ENCODE data around the gene GRIK1.
"Not testable (repeated sequence)": the region's sequence is repeated elsewhere in the genome, so short reads cannot be mapped to it uniquely, and the experiment has no call there.

Gene GRIK1

DNA sequence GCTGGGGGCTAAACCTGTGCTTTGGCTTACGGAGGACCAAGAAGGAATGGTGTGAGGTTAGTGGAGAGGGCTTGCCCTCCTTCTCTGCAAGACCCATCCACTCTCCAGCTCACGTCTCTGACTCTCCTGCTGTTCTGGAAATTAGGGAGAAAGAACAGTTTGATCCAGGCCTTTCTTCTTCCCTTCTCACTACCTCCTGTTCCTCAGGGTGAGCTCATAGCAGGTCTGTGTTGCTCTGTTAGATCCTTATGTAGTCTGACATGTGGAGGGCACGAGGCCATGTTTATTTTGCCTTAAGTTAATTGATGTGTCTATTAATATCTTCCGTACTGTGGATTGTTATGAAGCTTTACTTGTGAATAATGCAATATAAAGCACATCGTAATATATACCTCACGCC, 315.0 kb downstream of the GRIK1 start:
- no peak for DNase-seq (ENCODE audit: extremely low read depth in 1 of 2, low read depth in 1 of 2)

DNA sequence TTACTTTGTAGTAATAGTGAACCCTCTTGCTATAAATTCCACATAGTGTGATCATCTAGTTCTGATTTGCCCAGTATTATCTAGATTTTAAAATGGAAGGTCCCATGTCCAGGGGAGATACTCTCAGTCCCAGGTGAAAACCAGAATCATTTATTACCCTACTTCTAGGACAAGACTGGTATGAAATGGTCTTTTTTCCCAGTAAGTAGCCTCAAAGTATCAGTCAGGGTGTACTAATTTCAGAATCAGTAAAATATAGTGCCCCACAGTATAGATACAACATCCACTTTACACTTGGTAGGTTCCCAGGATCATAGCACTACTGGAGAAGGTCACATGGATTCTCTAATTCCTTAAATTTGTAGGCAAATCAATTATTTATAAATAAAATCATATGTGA, 318.3 kb downstream of the GRIK1 start:
- no peak for DNase-seq (ENCODE audit: extremely low read depth in 1 of 2, low read depth in 1 of 2)

DNA sequence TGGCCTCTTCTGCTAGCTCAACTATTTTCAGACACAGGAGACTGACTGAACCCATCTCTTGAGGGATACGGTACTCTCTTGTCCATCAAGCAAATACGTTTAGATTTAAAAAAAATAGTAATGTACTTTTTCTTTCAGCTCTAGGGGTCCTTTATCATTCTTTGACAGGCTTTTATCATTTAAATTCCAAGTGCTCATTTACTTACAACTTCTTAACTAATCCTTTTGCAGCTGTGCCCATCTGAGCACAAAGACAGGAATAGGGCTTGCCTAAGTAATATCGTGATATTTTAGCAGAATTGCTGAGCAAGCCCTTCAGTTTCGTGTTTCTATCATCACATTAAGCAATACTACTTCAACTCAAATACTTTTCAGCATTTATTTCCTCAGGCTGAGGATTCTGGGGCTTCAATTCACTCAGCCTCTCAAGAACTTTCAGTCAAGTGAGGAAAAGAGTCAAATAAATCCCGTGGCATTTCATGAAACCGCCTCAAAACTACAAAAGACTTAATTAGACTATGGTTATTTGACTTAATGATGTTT, 323.5 kb downstream of the GRIK1 start:
- no peak for DNase-seq (ENCODE audit: extremely low read depth in 1 of 2, low read depth in 1 of 2)

DNA sequence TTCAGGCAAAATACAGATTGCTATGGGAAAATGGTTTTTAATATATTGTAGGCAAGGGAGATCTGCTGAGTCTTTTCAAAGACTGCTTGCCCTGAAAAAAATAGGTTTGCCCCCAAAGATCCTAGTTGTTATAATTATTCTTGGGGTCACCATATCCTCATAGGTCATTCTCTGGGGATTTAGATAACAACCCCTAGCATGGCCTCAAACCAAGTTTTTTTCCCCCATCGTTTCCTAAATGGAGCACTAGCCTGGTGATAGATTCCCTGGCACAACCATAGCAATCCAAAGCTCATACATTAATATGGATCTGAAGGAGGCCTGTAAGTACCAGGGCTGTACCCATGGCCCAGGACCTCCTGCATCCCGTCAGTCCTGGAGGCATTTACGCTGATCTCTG, 325.9 kb downstream of the GRIK1 start:
- no peak for DNase-seq (ENCODE audit: extremely low read depth in 1 of 2, low read depth in 1 of 2)

DNA sequence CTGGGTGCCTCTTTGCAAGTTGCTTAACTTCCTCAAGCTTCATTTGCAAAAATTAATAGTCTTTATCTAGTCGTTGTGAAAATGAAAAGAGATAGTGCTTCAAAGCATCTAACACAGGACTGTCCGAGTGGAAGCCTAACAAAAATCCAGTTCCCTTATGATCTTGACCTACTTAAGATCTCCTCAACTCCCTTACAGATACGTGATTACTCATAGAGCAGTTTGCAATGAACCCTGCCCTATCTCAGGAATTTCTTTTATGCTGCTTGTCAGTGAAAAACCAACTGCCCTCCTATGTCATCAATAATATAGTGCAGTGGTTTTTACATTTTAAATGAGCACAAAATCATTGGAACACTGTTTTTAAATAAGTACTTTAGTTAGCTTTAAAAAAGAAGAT, 326.8 kb downstream of the GRIK1 start:
- no peak for DNase-seq (ENCODE audit: extremely low read depth in 1 of 2, low read depth in 1 of 2)

DNA sequence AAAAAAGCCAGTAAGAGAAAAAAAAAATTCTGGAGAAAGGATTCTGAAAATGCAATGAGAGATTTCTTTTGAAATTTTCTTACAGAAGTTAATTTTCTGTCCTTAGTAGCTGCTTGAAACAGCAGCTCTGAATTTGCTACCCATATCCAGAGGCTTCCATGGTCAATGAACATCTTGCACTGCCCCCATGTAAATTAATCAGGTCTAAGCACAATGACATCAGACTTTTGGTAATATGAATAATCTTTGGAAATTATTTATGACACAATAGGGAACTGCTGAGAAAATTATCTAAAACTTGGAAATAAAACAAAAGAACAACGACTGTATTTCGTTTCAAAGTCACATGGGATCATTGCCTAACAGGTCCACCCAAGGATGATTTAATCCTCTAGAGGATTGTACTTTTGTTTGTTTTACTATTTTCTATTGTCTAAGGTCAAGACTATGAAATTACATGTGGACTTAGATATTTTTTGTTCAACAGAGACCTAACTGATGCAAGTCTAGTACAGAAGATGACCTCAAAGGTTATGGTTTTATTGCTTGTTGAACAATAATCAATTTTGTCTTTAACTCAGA, 328.9 kb downstream of the GRIK1 start:
- no peak for DNase-seq (ENCODE audit: extremely low read depth in 1 of 2, low read depth in 1 of 2)

DNA sequence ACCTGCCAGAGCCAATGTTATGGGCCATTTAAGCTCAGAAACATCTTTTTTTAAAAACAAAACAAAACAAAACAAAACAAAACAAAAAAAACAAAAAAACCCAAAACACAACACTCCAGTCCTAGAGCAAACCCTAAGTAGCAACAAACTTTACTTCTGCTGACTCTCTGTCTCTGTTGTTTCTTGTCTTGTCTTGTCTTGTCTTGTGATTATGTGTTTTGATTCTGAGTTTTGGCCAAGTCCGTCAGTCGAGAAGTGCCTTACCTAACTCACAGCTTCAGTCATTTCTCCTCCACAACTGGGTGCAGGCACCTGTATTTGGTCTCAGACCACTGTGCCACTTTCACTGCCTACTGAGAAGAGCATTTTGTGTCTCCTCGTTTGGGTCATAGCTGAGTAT, 333.2 kb downstream of the GRIK1 start:
- DNase-seq (ENCODE audit: extremely low read depth in 1 of 2, low read depth in 1 of 2), result no peak

DNA sequence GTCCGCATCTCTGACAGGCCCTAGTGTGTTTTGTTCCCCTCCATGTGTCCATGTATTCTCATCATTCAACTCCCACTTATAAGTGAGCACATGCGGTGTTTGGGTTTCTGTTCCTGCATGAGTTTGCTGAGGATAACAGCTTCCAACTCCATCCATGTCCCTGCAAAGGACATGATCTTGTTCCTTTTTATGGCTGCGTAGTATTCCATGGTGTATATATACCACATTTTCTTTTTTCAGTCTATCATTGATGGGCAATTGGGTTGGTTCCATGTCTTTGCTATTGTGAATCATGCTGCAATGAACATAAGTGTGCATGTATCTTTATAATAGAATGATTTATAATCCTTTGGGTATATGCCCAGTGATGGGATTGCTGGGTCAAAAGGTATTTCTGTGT, 334.6 kb downstream of the GRIK1 start:
- not testable (repeated sequence) for DNase-seq (ENCODE audit: extremely low read depth in 1 of 2, low read depth in 1 of 2)

DNA sequence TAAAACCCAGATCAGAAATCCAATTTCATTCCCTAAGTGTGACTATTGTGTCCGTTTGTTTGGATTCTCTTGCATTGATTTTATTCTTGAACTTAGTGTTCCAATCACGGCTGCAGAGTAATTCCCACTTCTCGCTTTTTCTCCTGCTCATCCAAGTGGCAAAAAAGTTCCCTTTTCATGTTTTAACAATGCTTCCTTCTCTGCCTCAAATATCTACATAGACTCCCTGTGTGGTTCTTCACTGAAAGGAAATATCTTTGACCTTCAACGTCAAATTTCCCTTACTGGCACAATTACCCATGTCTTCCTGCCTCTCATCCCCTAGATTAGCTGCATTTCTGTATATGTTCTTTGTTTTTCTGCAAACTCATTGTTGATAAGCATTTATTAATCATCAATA, 335.7 kb downstream of the GRIK1 start:
- no peak for DNase-seq (ENCODE audit: extremely low read depth in 1 of 2, low read depth in 1 of 2)

DNA sequence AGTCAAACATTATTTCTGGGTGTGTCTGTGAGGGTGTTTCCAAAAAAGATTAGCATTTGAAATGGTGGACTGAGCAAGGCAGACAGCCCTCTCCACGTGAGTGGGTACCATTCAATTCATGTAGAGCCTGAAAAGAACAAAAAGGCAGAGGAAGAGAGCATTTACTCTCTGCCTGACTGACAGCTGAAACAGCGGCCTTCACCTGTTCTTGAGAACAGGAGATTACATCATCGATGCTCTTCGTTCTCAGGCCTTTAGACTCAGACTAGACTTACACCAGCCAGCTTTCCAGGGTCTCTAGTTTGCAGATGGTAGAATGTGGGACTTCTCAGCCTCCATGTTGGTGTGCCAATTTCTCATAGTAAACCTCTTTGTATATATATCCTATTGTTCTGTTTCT, 338.7 kb downstream of the GRIK1 start:
- no peak for DNase-seq (ENCODE audit: extremely low read depth in 1 of 2, low read depth in 1 of 2)

DNA sequence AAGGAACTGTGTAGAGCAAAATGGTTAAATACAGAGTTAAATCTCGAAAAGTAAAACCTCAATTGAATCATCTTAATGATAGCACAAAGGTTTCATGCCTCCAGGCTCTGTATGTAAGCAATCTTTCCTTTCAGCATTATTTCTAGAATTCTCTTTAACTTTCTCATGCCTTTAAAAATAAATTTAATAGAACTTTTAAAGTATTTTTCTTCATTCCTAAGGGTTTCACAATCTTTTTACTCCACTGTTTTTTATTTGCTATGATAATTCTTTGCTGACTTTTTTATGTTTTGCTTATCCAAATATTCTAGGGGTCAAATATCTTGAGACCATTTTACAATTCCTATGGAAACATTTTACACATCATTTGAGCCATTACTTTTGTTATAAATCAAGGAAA, 353.1 kb downstream of the GRIK1 start:
- DNase-seq (ENCODE audit: extremely low read depth in 1 of 2, low read depth in 1 of 2), result no peak

DNA sequence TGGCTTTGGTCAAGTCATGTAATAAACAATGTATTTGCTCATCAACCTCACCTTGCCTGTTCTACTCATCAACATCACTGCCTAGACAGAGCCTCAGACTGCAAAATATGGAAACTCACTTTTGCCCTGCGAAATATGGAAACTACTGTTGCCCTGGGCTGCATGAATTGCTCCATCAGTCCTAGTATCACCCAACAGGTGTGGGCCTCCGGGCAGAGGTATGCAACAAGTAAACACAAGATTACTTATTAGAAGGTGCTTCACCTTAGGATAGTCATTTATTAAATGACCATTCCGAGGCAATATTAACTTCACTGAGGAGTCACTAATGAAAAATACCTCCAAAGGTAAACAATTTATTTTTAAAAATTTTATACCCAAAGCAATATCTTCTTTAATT, 354.3 kb downstream of the GRIK1 start:
- DNase-seq (ENCODE audit: extremely low read depth in 1 of 2, low read depth in 1 of 2), result no peak

DNA sequence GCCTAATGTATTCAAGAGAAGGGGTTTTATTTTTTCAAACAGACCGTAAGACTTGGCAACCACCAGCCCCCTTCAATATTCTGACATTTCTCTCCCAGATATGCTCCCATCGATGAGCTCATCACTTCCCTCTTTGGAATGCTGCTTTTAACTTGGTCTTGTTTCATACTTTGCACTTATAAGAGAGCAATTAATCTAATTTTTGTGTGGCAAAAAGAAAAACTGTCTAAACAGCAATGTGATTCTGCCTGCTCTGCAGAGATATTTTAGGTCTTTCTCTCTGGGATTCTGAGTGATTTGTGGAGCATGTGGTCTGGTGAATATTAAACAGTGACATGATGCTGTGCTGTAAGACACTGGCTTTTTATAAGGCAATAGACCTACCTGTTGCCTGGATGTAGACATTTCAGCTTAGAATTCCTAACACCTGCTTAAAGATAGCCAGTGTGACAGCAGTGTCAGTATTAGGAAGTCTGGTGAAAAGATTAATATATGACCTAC, 356.3 kb downstream of the GRIK1 start:
- DNase-seq (ENCODE audit: extremely low read depth in 1 of 2, low read depth in 1 of 2), result no peak

DNA sequence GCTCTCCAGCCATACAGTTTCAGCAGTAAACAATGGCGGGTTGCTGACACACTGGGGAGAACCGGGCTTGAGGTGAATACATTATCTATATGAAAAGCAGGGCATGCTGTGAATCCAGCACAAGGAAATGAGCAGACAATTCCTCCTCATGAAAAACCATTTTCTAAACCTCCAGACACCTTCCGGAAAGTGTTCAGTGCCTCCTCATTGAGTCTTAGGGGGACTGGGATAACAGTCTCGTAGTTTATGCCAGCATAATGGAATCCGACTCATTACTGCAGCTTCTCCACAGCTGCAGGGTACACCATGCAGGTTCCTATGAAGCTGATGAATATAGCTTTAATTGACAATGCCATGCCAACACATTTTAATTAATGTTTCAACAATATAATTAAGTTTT, 356.9 kb downstream of the GRIK1 start:
- DNase-seq (ENCODE audit: extremely low read depth in 1 of 2, low read depth in 1 of 2), result no peak

DNA sequence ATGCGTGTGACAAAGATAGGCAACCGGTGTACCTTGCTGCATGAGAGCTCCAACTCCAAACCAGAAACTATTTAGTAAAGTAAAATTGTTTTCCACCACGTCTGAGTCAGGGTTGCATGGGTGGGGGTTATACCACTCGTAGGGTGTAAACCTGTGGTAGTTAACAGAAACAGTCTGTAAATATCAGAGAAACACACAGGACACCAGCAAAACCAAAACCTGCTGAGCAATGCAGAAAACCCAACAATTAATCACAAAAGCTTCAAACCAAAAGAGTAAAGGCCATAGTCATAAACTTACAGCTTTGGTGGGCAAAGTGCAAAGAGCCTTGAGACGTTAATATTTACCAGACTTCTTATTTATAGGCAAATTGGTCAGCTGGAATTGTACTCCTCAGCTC, 358.4 kb downstream of the GRIK1 start:
- no peak for DNase-seq (ENCODE audit: extremely low read depth in 1 of 2, low read depth in 1 of 2)

DNA sequence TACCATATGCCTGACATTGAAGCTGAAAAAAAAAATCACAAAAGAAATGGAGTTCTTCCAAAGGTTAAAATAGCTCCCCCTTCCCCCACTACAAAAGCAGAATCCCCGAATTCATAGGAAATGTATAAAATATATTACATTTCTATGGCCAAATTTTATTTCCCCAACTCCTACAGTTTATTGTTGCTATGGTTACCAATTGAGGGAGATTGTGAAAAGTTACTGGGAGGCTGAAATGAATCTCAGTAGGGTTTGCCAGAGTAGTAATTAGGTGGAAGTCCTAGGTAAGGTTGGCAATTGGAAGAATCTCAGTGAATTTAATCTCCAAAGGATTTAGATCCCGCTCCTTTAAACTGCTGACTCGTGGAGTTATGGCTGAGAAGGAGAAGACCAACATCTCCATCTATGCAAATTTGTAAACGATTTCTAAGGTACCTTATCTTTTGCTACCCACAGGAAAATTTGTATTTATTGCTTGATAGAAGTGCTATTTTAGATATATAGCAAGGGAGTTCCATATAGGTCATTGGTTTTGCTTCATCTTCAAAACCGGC, 359.0 kb downstream of the GRIK1 start:
- DNase-seq (ENCODE audit: extremely low read depth in 1 of 2, low read depth in 1 of 2), result no peak

DNA sequence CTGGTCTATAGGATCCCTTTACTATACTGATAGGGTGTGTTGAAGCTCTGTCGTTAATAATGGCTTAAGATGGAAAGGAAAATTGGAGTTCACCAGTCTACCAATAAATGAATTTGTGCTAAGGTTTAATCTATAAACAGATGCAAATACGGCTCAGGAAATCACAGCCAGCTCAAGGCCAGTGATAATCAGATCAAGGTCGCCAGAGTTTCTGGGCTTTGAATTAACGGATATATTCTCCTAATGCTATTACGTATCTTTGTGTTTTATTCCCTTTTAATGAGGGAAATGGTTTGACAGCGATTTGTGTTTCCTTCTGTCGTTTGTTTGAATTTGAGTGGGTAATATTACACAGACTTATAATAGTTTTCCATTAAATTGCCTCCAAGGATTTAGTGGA, 361.5 kb downstream of the GRIK1 start:
- no peak for DNase-seq (ENCODE audit: extremely low read depth in 1 of 2, low read depth in 1 of 2)

DNA sequence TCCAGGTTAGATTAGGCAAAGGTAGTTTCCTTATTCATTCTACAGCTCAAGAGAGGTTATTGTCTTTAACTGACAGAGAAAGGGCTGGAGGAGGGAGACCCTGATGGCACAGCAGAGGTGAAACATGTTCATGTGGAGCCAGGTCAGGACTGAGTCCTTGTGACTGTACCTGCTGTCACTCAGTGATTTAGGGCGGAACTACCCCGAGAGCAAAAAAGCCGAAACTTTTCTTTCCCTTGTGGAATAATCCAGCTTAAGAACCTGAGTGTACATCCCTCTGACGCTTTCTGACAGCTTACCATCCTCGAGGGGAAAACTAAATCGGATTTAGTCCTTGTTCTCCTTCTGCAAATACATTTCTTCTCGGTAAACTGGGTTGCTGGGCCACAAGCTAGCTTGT, 367.8 kb downstream of the GRIK1 start:
- no peak for DNase-seq (ENCODE audit: extremely low read depth in 1 of 2, low read depth in 1 of 2)

DNA sequence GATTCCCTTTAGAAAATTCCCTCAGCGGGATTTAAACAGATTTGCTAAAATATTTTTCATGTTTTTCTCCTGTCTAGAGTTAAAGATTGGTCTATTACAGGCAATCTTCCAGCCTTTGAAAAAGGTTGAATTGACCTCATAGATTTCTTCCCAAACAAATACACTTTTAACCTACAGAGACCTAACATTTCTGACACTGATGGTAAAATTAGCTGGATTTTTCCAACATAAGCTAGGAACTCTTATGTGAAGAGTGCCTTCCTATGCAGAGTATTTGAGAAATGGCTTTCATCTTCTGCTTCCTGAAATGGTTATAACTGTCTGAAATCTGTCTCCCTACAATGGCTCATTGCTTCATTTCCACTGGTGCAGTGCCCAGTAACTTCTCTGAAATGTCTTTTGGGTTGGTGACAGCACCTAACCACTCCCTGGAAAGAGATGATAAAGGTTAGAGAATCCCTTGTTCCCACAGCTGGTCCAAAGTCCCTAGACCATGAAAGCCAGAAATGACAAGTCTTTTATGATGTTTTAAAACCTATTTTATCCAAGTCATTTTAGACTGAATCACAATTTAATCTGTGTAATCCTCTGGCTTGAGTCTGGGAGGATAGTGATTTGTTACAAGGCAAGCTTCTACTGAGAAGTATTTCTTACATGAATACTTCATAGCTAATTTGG, 371.6 kb downstream of the GRIK1 start:
- DNase-seq (ENCODE audit: extremely low read depth in 1 of 2, low read depth in 1 of 2), result no peak

DNA sequence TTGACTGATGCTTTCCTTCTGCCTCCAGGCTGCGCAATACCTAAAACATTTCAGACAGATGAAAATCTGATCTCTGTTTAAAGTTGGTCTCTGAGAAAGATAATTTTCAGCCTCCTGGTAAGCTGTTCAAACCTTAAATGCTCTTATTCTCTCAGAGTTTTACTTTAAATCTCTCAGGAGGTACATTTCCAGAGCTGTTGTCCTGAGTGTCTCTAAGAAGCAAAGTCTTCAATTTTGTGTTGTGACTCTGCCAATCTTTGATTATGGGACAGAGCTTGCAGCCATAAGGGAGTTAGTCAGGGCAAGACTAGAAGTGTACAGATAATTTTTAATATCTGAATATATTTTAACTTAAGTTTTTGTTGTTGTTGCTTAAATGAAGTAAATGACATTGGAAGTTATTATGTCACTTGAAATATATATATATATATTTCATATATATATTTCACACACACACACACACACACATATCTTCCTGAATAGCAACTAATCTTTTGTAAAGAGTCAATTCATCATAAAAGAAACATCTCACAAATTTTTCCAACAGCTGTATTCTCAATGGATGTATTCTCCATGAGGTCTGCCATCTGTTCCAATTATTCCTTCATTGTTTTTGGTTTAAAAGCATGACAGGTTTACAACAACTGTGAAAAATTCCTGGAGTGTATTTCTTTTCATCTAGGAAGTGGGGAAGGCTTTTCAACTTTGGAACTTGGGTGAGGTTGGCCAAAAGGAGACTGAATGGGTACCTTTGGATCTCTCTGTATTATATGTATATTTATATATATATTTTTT, 381.7 kb downstream of the GRIK1 start:
- no peak for DNase-seq (ENCODE audit: extremely low read depth in 1 of 2, low read depth in 1 of 2)

DNA sequence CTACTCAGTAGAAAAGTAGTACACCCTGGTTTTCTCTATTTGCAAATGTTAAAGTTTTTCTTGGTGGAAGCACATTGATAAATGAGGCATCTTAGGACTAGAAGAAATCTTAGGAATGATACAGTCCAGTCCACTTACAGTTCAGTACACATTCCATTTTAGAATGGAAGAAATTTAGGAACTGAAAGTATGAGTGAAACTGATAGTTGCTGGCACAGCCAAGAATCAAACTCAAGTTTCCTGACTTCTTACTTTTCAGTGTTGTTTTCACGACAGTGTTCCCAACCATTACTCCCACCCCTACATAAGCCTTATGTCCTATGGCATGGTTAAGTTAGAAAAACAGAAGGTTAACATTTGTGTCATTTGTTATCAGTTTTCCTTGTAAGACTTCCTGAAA, 382.6 kb downstream of the GRIK1 start:
- no peak for DNase-seq (ENCODE audit: extremely low read depth in 1 of 2, low read depth in 1 of 2)

DNA sequence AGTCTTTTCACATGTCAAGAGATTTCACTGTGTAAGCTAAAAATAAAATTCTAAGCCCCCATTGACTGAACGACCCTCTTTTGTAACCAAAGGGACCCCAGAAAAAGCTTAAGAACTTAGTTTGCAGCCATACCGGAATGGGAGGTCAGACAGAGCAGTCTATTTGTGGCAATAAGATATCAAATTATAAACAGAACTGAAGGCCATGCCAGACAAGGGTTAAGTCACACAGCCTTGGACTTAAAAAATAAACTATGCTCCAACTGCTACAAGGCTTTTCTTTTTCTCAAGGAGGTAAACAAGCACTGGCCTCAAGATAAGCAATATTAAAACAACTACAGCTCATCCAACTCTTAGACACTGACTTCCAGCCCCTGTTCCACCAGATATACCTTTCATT, 384.2 kb downstream of the GRIK1 start:
- DNase-seq (ENCODE audit: extremely low read depth in 1 of 2, low read depth in 1 of 2), result no peak

Measured in stimulated activated CD8-positive, alpha-beta memory T cell treated with anti-CD3 and anti-CD28 coated beads, Interleukin-7, amount 100 ng/mL, for 48 hours (primary cell).